ENCODE measurements around the gene HIP1. TPM values are rescaled to one million over a fixed set of nuclear protein-coding genes. Genes with fewer than 3 reads are reported as not detected.

HIP1 gene
- total RNA-seq, 1 experiment from 2014 or later: 34.6 TPM

- no peak for DNase-seq
- Histone ChIP-seq H3K36me3 (replicated peaks; ENCODE audit: control insufficient read depth, insufficient read depth, low read length) (no peaks in the 10 kb centered on the region), H3K4me3 (ENCODE audit: insufficient read depth, low read depth, low read length) (no peak overlapping the region), H3K27me3 (ENCODE audit: control insufficient read depth, insufficient read depth, low read length) (no peaks in the 10 kb centered on the region)
Measured at GRCh38 chr7:75757860-75758259, 19.1 kb upstream of the HIP1 start.

GRCh38 chr7:75756991-75757676 is 18.4 kb upstream of the HIP1 start:
- no peaks in the 10 kb centered on the region for H3K27me3 ChIP-seq (ENCODE audit: control insufficient read depth, insufficient read depth, low read length)
- H3K4me3 ChIP-seq (ENCODE audit: insufficient read depth, low read depth, low read length): no peak overlapping the region
- DNase-seq: peak; percentile 56
- H3K36me3 ChIP-seq (replicated peaks; ENCODE audit: control insufficient read depth, insufficient read depth, low read length): no peaks in the 10 kb centered on the region

DNA sequence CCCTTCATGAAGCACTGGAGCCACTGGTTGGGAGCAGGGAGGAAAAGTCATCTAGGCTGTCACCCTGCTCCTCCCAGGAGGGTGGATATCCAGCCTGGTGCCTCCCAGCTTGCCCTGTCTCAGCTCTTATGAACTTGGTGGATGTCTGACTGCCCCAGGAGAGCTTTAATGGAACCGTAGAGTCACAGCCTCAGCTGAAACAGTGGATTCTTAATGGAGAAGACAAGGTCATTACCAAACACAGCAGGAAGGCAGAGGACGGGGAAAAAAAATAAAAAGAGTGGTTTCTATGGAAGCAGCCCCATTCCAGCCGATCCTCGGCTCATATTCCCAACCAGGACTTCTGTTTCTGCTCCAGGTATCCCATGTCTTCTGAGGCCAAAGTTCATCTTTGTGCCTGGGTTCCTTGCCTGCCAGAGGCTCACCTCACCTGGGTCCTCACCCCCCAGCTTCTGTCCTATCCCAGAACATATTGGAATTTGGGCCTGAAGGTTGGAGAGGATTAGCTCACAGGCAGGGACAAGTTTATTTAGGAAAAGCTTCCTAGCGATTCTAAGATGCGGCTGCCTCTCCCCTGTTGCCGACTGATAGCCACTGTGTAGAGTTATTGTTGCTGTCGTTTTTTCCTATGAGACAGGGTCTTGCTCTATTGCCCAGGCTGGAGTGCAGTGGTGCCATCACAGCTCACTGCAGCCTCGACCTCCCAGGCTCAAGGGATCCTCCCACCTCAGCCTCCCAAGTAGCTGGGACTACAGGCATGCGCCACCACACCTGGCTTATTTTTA is 17.7 kb upstream of the HIP1 start:
- Histone ChIP-seq H3K36me3 (replicated peaks; ENCODE audit: control insufficient read depth, insufficient read depth, low read length) (no peaks in the 10 kb centered on the region), H3K4me3 (ENCODE audit: insufficient read depth, low read depth, low read length) (no peak overlapping the region), H3K27me3 (ENCODE audit: control insufficient read depth, insufficient read depth, low read length) (no peaks in the 10 kb centered on the region)
- no peak for DNase-seq

GRCh38 chr7:75743455-75743859 is 4.7 kb upstream of the HIP1 start:
- no peaks in the 10 kb centered on the region for H3K36me3 ChIP-seq (replicated peaks; ENCODE audit: control insufficient read depth, insufficient read depth, low read length)
- DNase-seq: no peak

DNA sequence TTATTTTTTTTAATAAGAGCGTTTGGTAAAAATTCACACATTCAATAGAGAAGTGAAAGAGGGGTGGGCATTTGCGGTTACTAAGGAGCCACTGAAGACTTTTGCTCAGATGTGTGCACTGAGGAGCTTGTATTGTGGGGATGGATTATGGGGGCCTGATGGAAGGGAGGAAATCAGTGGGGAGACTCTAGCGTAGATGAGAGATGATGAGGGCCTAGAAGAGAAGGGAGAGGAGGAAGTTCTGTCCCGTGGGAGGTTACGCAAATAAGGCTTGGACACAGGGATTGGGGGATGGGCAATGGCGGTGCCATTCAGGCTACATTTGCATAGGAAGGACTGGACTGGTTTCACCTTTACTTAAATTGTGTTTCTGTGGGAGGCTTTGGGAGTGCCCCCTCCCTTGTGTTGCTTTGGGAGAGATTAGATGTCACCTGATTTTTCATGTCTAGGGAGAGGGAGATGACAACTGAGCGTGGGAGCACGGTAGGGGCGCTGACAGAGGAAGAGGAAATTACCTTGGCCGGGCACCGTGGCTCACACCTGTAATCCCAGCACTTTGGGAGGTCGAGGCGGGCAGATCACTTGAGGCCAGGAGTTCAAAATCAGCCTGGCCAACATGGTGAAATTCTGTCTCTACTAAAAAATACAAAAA is 2.2 kb upstream of the HIP1 start:
- no peak for DNase-seq
- Histone ChIP-seq H3K27me3 (ENCODE audit: control insufficient read depth, insufficient read depth, low read length) (peaks cover 6% of the 10 kb centered on the region; the same call in 1 of the 2 replicates), H3K36me3 (replicated peaks; ENCODE audit: control insufficient read depth, insufficient read depth, low read length) (no peaks in the 10 kb centered on the region), H3K4me3 (ENCODE audit: insufficient read depth, low read depth, low read length) (no peak overlapping the region)

More at GRCh38 chr7:75743455-75743859, 4.7 kb upstream of the HIP1 start:
- Histone ChIP-seq H3K4me3 (ENCODE audit: insufficient read depth, low read depth, low read length) (no peak overlapping the region), H3K27me3 (ENCODE audit: control insufficient read depth, insufficient read depth, low read length) (no peaks in the 10 kb centered on the region; the same call in 1 of the 2 replicates)

- no peak for DNase-seq
- Histone ChIP-seq H3K4me3 (ENCODE audit: insufficient read depth, low read depth, low read length) (peak overlapping the region; percentile 72), H3K36me3 (replicated peaks; ENCODE audit: control insufficient read depth, insufficient read depth, low read length) (no peaks in the 10 kb centered on the region), H3K27me3 (ENCODE audit: control insufficient read depth, insufficient read depth, low read length) (peaks cover 6% of the 10 kb centered on the region; the same call in 1 of the 2 replicates)
Measured at GRCh38 chr7:75739796-75740672, 1.3 kb upstream of the HIP1 start.

- Histone ChIP-seq H3K36me3 (replicated peaks; ENCODE audit: control insufficient read depth, insufficient read depth, low read length) (no peaks in the 10 kb centered on the region), H3K27me3 (ENCODE audit: control insufficient read depth, insufficient read depth, low read length) (peaks cover 6% of the 10 kb centered on the region; the same call in 1 of the 2 replicates)
- DNase-seq: peak; percentile 100
Measured at GRCh38 chr7:75738975-75739795, 444 bp upstream of the HIP1 start.

DNA sequence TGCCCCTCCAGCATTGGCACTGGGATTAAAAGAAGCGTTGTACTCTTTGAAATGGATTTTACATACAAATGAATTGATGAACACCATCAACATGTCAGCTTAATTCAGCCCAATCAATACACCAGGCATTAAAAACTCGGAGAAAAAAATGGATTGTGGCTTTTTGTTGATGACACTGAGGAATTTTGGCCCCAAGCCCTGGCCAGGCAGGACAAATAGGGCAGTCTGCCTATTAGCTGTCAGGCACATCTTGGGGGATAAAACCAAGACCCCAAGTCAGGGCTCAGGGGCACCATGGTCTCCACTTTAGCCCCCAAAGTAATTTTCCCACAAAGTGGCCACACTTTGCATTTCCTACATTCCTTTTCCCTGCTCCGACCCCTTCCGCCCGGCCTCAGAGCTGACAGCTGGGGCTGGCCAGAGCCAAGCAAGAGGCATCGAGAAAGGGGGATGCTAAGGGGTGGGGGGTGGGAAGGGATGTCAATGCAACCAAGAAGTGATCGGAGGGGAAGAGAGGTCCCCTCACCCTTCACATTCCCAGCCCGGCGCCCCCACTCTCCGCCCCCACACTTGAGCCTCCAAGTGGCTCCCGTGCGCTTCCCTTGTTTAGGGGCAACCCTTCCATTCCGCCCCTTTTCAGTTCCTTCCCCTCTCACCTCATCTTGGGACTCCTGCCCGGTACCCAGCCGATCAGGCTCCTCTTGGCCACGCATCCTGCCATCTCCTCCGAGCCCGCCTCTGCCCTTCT is 711 bp downstream of the HIP1 start:
- H3K27me3 ChIP-seq (ENCODE audit: control insufficient read depth, insufficient read depth, low read length): peaks cover 6% of the 10 kb centered on the region; the same call in 1 of the 2 replicates
- H3K4me3 ChIP-seq (ENCODE audit: insufficient read depth, low read depth, low read length): peak overlapping the region; percentile 83
- DNase-seq: no peak
- no peaks in the 10 kb centered on the region for H3K36me3 ChIP-seq (replicated peaks; ENCODE audit: control insufficient read depth, insufficient read depth, low read length)

More at GRCh38 chr7:75738975-75739795, 444 bp upstream of the HIP1 start:
- H3K4me3 ChIP-seq (ENCODE audit: insufficient read depth, low read depth, low read length): peak overlapping the region; percentile 83

DNA sequence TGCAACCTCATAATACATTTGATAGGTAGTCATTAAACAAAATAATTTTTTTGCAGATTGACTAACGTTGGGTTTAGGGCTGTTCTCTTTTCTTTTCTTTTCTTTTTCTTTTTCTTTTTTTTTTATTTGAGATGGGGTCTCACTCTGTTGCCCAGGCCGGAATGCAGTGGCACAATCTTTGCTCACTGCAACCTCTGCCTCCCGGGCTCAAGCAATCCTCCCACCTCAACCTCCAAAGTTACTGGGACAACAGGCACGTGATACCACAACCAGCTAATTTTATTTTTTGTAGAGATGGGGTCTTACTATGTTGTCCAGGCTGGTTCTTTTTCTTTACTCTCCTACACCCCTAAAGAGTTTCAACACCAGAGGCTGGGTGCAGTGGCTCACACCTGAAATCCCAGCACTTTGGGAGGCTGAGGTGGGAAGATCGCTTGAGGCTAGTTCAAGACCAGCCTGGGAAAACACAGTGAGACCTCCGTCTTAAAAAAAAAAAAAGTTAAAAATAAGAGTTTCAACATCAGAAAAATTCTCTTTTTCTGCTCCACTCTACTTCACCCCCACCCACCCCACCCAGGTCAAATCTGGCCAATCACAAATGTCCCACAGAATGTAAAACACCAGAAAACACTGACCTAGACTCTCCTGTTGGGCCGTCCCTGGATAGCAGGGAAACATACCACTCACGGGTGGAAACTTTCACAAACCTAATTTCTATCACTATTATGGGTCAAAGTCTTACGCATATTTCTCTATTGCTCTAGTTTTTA is 3.0 kb downstream of the HIP1 start:
- no peak overlapping the region for H3K4me3 ChIP-seq (ENCODE audit: insufficient read depth, low read depth, low read length)
- H3K27me3 ChIP-seq (ENCODE audit: control insufficient read depth, insufficient read depth, low read length): peaks cover 6% of the 10 kb centered on the region; the same call in 1 of the 2 replicates
- no peaks in the 10 kb centered on the region for H3K36me3 ChIP-seq (replicated peaks; ENCODE audit: control insufficient read depth, insufficient read depth, low read length)
- DNase-seq: no peak

DNA sequence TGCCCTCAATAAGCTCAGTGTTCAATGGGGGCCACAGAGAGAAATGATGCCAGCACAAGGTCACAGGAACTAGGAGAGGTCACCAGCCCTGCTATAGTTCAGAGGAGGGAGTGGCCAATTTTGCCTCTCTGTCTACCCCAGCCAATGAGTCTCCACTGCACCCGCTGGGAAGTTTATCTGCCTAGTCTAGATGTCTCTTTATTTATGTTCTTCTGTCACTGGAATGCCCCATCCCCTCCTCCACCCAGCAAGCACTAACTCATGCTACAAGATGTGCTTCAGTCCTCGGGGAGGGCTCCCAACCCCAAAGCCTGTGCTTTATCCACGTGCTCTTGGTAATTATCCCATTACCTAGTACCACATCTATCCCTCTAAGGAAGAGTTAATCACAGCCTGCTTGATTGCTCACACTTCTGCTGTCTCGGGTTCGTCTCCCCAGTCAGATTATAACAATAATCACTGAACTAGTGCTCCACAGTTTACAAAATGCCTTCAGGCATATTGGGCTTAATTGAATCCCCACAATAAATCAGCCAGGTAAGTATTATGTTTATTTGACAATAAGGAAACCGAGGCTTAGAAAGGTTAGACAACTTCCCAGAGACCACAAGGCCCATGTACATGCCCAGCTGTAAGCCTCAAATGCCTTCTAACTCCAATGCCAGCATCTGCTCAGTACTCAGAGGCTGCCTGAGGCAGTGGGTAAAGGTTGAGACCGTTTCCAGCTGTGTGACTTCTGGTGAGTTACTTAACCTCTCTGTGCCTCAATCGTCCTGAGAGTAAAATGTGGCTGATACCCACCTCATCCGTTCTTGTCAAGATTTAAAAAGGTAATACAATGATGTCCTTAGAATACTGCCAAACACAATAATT is 3.9 kb downstream of the HIP1 start:
- Histone ChIP-seq H3K27me3 (ENCODE audit: control insufficient read depth, insufficient read depth, low read length) (peaks cover 6% of the 10 kb centered on the region; the same call in 1 of the 2 replicates), H3K36me3 (replicated peaks; ENCODE audit: control insufficient read depth, insufficient read depth, low read length) (no peaks in the 10 kb centered on the region), H3K4me3 (ENCODE audit: insufficient read depth, low read depth, low read length) (no peak overlapping the region)
- no peak for DNase-seq

DNA sequence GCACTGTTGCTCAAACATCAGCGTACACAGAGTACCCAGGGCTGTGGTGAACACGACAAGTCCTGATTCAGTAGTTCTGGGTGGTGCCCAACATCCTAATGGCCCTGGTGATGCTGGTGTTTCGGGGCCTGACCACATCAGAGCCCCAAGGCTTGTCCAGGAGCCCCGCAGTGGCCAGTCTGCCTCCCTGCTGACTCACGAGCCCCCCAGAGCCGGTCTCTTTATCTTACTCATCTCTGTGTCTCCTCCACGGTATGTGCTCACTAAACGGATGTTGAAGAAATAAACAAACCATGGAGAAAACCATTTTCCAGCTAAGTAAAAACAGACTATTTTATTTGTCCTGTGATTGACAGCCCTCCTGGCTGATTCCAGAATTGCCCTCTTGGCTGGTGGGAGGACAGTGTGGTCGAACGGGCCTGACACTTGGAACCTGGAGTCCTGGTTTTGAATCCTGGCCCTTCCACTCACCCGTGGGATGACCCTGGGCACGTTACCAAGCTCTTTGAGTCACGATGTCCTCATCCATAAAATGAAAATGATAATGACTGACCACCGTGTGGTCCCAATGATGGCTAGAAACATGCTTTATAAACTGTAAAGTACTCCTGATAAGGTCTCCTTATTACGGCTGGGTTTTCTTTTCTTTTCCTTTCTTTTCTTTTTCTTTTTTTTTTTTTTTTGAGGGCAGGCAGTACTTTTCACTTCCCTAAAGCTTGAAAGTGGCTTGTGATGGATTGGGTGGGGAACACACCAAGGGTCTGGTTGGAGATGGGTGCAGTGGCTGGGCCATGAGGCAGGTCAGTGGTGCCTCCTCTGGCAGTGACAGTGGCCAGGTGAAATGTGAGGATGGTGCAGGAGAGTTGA is 5.7 kb downstream of the HIP1 start:
- Histone ChIP-seq H3K36me3 (replicated peaks; ENCODE audit: control insufficient read depth, insufficient read depth, low read length) (no peaks in the 10 kb centered on the region), H3K27me3 (ENCODE audit: control insufficient read depth, insufficient read depth, low read length) (peaks cover 3% of the 10 kb centered on the region; the same call in 1 of the 2 replicates), H3K4me3 (ENCODE audit: insufficient read depth, low read depth, low read length) (no peak overlapping the region)
- DNase-seq: no peak

Data from H7 (cell line).